CD14-positive monocyte (primary cell): Measurements from ENCODE around the gene TRPM5. TPM values are rescaled to one million over a fixed set of nuclear protein-coding genes. Genes with fewer than 3 reads are reported as not detected.

ENCODE experiments used
- DNase-seq, 3 donors: peaks; one replicate each; pipeline ENCODE4 v3.0.0-alpha.2; 2011 to 2022
- H2AFZ ChIP-seq: 2 replicates; pipeline ENCODE4 v1.6.0; 2012; ENCODE audit warnings: mild to moderate bottlenecking, low read depth, low read length, inconsistent platforms; ENCODE audit not compliant: insufficient read depth, poor library complexity, severe bottlenecking
- H3K27ac ChIP-seq, 2 donors: 1 replicate in 1 of 2; 2 replicates in 1 of 2; pipeline ENCODE4 v1.5.1; 2012 to 2013; ENCODE audit warnings: low read length in 2 of 2, control low read depth in 1 of 2, inconsistent platforms in 1 of 2, low read depth in 1 of 2, mild to moderate bottlenecking in 1 of 2
- H3K27me3 ChIP-seq, 2 donors: one replicate each; pipeline versions ENCODE4 v1.6.0 to v1.6.1; 2011 to 2013; ENCODE audit warnings: low read length in 2 of 2; ENCODE audit not compliant: control insufficient read depth in 2 of 2, insufficient read depth in 2 of 2
- H3K36me3 ChIP-seq, 2 donors: replicated peaks in 1 of 2; 1 replicate in 1 of 2; 2 replicates in 1 of 2; pipeline versions ENCODE4 v1.5.1 to v1.6.1; 2012 to 2013; ENCODE audit warnings: low read length in 2 of 2, control low read depth in 1 of 2, inconsistent platforms in 1 of 2, mild to moderate bottlenecking in 1 of 2; ENCODE audit not compliant: insufficient read depth in 2 of 2, control insufficient read depth in 1 of 2
- H3K4me1 ChIP-seq, 2 donors: 1 replicate in 1 of 2; 2 replicates in 1 of 2; pipeline versions ENCODE4 v1.5.1 to v1.6.1; 2012 to 2013; ENCODE audit warnings: low read length in 2 of 2, control low read depth in 1 of 2, inconsistent platforms in 1 of 2, mild to moderate bottlenecking in 1 of 2, moderate library complexity in 1 of 2; ENCODE audit not compliant: insufficient read depth in 2 of 2, control insufficient read depth in 1 of 2
- H3K4me2 ChIP-seq: replicated peaks from 2 replicates; pipeline ENCODE3; 2012; ENCODE audit warnings: low read length, moderate library complexity, mild to moderate bottlenecking; ENCODE audit not compliant: poor library complexity, severe bottlenecking; ENCODE audit errors: extremely low read depth
- H3K4me3 ChIP-seq, 3 experiments: fragments of 200-600 bp in 1 of 3; sonication (generic) in 1 of 3; replicated peaks in 1 of 3; 1 replicate in 2 of 3; 2 replicates in 1 of 3; pipeline ENCODE4 v1.5.1; 2011 to 2013; ENCODE audit warnings: low read length in 3 of 3, mild to moderate bottlenecking in 3 of 3, control low read depth in 2 of 3, low read depth in 2 of 3, inconsistent platforms in 1 of 3, moderate library complexity in 1 of 3
- H3K79me2 ChIP-seq: 2 replicates; pipeline ENCODE4 v1.6.0; 2012; ENCODE audit warnings: mild to moderate bottlenecking, control low read depth, inconsistent platforms, low read length, moderate library complexity; ENCODE audit not compliant: insufficient read depth
- H3K9ac ChIP-seq: 2 replicates; pipeline ENCODE4 v1.6.0; 2017; ENCODE audit warnings: low read length, mild to moderate bottlenecking; ENCODE audit not compliant: insufficient read depth, poor library complexity, severe bottlenecking
- H3K9me3 ChIP-seq, 2 donors: replicated peaks in 1 of 2; 1 replicate in 1 of 2; 2 replicates in 1 of 2; pipeline versions ENCODE4 v1.5.1 to v1.6.1; 2012 to 2013; ENCODE audit warnings: low read length in 2 of 2, control low read depth in 1 of 2; ENCODE audit not compliant: control insufficient read depth in 1 of 2, insufficient read depth in 1 of 2
- H4K20me1 ChIP-seq: 2 replicates; pipeline ENCODE4 v1.6.0; 2012; ENCODE audit warnings: mild to moderate bottlenecking, low read length, control low read depth, moderate library complexity; ENCODE audit not compliant: insufficient read depth
- H3K27ac Mint-ChIP-seq, 7 donors: one replicate each; pipeline ENCODE4 v1.8.0; 2020; ENCODE audit warnings: mild to moderate bottlenecking in 7 of 7, mixed read lengths in 7 of 7, moderate library complexity in 6 of 7, inconsistent platforms in 2 of 7
- H3K27me3 Mint-ChIP-seq, 3 donors: one replicate each; pipeline ENCODE4 v1.8.0; 2021 to 2022; ENCODE audit warnings: low read depth in 3 of 3, mild to moderate bottlenecking in 3 of 3, mixed read lengths in 3 of 3, moderate library complexity in 3 of 3, inconsistent platforms in 1 of 3
- H3K36me3 Mint-ChIP-seq, 2 donors: one replicate each; pipeline ENCODE4 v1.8.0; 2020; ENCODE audit warnings: mixed read lengths in 2 of 2, inconsistent platforms in 1 of 2, mild to moderate bottlenecking in 1 of 2
- H3K4me1 Mint-ChIP-seq: one replicate; pipeline ENCODE4 v1.8.0; 2020; ENCODE audit warnings: mild to moderate bottlenecking, mixed read lengths
- H3K4me3 Mint-ChIP-seq, 2 donors: one replicate each; pipeline ENCODE4 v1.8.0; 2020; ENCODE audit warnings: mild to moderate bottlenecking in 2 of 2, mixed read lengths in 2 of 2, moderate library complexity in 1 of 2
- H3K9me3 Mint-ChIP-seq, 7 donors: one replicate each; pipeline ENCODE4 v1.8.0; 2020 to 2022; ENCODE audit warnings: mixed read lengths in 7 of 7, mild to moderate bottlenecking in 6 of 7, moderate library complexity in 6 of 7, inconsistent platforms in 2 of 7
- WGBS: methylation state at CpG from one replicate; pipeline ENCODE4 v1.1.5; 2013; ENCODE audit warnings: missing lambda C conversion rate; ENCODE audit not compliant: insufficient coverage; 5-methylcytosine and 5-hydroxymethylcytosine counted together
- intact Hi-C, 2 donors: fragments of 100-400 bp; cut with micrococcal nuclease; formaldehyde crosslinking; loops; one replicate each; pipeline versions ENCODE4 v1.15.0 to v1.15.1; 2023
- polyA plus RNA-seq, 3 donors: library from polyadenylated mRNA; depleted of rRNA in 1 of 3; unstranded in 2 of 3; stranded (reverse) in 1 of 3; fragments of 300-500 nt in 2 of 3; fragments of >200 nt in 1 of 3; fragmentation: Illumina TruSeq in 2 of 3; gene quantifications; 1 replicate in 2 of 3; 2 replicates in 1 of 3; pipeline ENCODE4 v1.2.3, GENCODE V29; 2012 to 2021
- TF ChIP-seq, protein P1 (sequence below): fragments of 200-600 bp; IDR thresholded peaks from one replicate; pipeline ENCODE4 v1.8.0; 2022; ENCODE audit warnings: antibody characterized with exemption, mild to moderate bottlenecking

The TRPM5 gene
- polyA plus RNA-seq, 3 donors, result 0.03 TPM; not detected in 2

DNA sequence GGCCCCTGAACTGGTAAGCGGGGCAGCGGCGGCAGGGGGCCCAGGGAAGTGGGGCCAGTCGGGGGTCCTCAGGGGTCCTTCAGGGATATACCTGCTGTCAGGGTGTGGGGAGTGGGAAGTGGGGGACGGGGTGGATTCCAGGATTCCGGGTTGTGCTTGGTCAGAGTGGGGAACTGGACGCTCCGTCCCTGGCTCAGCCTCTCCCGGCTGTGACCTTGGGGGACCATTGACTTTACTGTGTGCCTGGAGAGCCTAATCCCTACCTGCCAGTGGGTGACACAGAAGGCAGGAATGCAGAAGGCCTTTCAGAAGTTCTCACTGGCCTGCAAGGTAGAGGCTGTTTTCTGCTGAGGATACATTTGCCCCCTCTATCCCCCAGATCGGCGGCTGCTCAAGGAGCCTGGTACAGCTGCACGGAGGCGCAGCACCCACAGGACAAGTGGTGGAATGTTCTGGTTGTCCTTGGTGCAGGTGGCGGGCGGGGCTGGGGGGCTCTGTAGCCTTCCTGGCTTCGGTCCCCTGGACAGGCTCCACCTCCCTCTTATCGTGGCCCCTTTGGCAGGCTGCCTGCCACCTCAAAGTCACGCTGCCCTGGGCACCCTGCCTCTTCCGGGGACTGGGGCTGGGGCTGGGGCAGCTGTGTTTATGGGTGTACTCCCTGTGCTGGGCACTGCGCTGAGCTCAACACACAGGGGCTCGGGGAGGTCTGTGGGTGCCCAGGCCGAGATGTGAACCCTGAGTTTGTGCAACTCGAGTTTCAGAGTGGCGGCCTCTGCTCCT is 18.9 kb upstream of the TRPM5 start:
- intact Hi-C loops, result no loop called here
- no peak overlapping the region for H3K27ac ChIP-seq
- H3K9me3 ChIP-seq, result no peaks in the 10 kb centered on the region
- peaks cover 18 to 29% of the 10 kb centered on the region in 2 donors for H3K36me3 Mint-ChIP-seq
- peaks cover 24 to 30% of the 10 kb centered on the region in 2 donors for H3K4me1 ChIP-seq
- peaks cover 44% of the 10 kb centered on the region for H3K4me1 Mint-ChIP-seq
- peaks cover 75% of the 10 kb centered on the region for H3K79me2 ChIP-seq
- H3K4me3 Mint-ChIP-seq, result no peak overlapping the region
- TF ChIP-seq, protein P1, sequence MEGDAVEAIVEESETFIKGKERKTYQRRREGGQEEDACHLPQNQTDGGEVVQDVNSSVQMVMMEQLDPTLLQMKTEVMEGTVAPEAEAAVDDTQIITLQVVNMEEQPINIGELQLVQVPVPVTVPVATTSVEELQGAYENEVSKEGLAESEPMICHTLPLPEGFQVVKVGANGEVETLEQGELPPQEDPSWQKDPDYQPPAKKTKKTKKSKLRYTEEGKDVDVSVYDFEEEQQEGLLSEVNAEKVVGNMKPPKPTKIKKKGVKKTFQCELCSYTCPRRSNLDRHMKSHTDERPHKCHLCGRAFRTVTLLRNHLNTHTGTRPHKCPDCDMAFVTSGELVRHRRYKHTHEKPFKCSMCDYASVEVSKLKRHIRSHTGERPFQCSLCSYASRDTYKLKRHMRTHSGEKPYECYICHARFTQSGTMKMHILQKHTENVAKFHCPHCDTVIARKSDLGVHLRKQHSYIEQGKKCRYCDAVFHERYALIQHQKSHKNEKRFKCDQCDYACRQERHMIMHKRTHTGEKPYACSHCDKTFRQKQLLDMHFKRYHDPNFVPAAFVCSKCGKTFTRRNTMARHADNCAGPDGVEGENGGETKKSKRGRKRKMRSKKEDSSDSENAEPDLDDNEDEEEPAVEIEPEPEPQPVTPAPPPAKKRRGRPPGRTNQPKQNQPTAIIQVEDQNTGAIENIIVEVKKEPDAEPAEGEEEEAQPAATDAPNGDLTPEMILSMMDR, result no peak
- no peak overlapping the region for H3K27ac Mint-ChIP-seq
- no peaks in the 10 kb centered on the region for H3K36me3 ChIP-seq
- 81% methylated on average over 20 of the region's 24 CpGs for WGBS
- peaks cover 1 to 7% (median 5%) of the 10 kb centered on the region in 3 donors for H3K27me3 Mint-ChIP-seq
- H3K9me3 Mint-ChIP-seq, result peaks cover 0 to 2% (median 0%) of the 10 kb centered on the region in 7 donors
- no peaks in the 10 kb centered on the region for H3K27me3 ChIP-seq
- no peak overlapping the region for H3K4me2 ChIP-seq
- H2AFZ ChIP-seq, result no peak overlapping the region
- DNase-seq, result no peak
- H4K20me1 ChIP-seq, result peaks cover 100% of the 10 kb centered on the region
- H3K4me3 ChIP-seq, result no peak overlapping the region
- H3K9ac ChIP-seq, result no peak overlapping the region

DNA sequence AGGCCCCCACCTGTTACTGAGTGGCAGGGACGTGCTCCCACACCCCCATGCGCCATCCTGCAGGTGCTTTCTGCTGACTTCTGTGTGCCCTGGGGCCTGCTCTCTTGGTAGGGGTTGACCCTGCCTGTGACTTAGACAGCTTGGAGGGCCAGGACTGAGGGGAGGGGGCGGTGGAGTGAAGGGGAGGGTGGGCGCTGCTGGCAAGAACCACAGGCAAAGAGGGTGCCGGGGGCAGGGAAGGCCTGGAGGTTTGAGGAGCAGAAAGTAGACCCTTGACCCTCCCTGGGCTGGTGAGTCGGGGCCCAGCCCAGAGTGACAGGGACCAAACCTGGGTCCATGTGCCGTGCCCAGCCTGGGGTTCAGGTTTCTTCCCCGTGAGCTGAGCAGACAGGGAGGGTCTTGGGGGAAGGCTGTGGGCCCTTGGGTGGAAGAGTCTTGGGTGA is 18.2 kb upstream of the TRPM5 start:
- peaks cover 20 to 31% of the 10 kb centered on the region in 2 donors for H3K36me3 Mint-ChIP-seq
- TF ChIP-seq, protein P1, result no peak
- peaks cover 38% of the 10 kb centered on the region for H3K4me1 Mint-ChIP-seq
- H4K20me1 ChIP-seq, result peaks cover 100% of the 10 kb centered on the region
- H3K27me3 Mint-ChIP-seq, result peaks cover 1 to 5% (median 5%) of the 10 kb centered on the region in 3 donors
- no peak overlapping the region for H3K9ac ChIP-seq
- no peak overlapping the region for H3K4me3 ChIP-seq
- no peaks in the 10 kb centered on the region for H3K36me3 ChIP-seq
- intact Hi-C loops, result no loop called here
- H2AFZ ChIP-seq, result no peak overlapping the region
- H3K4me2 ChIP-seq, result no peak overlapping the region
- no peak overlapping the region for H3K4me3 Mint-ChIP-seq
- no peaks in the 10 kb centered on the region for H3K27me3 ChIP-seq
- 98% methylated on average over 6 of the region's 8 CpGs for WGBS
- H3K27ac Mint-ChIP-seq, result no peak overlapping the region
- H3K9me3 ChIP-seq, result no peaks in the 10 kb centered on the region
- DNase-seq, result no peak
- peaks cover 72% of the 10 kb centered on the region for H3K79me2 ChIP-seq
- peaks cover 18 to 23% of the 10 kb centered on the region in 2 donors for H3K4me1 ChIP-seq
- no peak overlapping the region for H3K27ac ChIP-seq
- peaks cover 0 to 2% (median 0%) of the 10 kb centered on the region in 7 donors for H3K9me3 Mint-ChIP-seq
